Stimulated activated CD8-positive, alpha-beta memory T cell treated with anti-CD3 and anti-CD28 coated beads, Interleukin-4, amount 100 ng/mL, for 4 hours (primary cell): ENCODE results near the gene PRIMPOL.
"Not testable (repeated sequence)": the region's sequence is repeated elsewhere in the genome, so short reads cannot be mapped to it uniquely, and the experiment has no call there.

Source experiments
- DNase-seq, 2 donors: peaks; one replicate each; pipeline ENCODE4 v3.0.0-alpha.2; 2020; ENCODE audit warnings: low read depth in 2 of 2, low spot score in 1 of 2

PRIMPOL gene

DNA sequence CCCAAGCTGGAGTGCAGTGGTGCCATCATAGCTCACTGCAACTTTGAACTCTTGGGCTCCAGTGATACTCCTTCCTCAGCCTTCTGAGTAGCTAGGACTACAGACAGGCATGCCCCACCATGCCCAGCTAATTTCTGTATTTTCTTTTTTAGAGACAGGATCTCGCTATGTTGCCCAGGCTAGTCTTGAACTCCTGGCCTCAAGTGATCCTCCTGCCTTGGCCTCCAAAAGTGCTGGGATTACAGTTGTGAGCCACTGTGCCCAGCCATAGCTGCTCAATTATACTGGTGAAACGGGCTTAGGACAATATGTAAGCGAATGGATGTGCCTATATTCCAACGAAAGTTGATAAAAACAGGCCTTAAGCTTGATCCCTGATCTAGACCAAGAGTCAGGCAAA is 13.4 kb upstream of the PRIMPOL start:
- no peak for DNase-seq

DNA sequence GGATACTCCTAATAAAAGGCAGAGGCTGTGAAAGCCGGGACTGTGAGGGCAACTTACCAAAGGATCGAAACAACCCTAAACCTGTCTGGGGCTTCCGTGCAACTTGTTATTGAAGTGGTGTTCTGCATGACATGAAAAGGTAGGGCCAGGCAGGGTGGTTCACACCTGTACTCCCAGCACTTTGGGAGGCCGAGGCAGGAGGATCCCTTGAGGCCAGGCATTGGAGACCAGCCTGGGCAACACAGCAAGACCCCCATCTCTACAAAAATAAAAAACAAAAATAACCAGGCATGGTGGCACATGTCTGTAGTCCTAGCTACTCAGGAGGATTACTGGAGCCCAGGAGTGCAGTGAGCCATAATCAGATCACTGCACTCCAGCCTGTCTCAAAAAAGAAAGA is 12.6 kb upstream of the PRIMPOL start:
- no peak for DNase-seq

DNA sequence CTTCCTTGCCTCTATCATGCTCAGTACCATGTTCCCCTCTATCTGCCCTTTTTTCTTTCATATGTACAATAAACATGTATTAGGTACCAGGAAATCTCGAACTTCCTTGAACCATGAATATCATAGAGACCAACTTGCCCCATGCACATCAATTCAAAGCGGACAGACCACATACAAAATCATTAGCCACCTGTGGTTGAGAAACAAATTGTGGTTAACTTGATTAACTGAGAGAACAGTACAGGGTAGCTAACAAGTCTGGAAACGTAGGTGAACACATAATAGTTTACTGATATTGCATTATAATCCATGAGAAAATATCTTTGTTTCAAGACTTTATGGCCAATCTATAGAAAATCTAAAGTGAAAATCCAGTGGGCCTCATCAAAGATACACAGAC is 8.5 kb upstream of the PRIMPOL start:
- no peak for DNase-seq

DNA sequence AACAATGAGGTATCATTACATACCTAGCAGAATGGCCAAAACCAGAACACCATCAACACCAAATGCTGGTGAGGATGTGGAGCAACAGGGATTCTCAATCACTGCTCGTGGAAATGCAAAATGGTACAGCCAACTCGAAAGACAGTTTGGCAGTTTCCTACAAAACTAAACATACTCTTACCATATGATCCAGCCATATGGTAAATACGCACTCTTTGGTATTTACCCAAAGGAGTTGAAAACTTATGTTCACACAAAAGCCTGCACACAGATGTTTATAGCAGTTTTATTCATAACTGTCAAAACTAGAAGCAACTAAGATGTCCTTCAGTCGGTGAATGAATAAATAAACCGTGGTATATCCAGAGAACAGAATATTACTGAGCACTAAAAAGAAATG is 8.1 kb upstream of the PRIMPOL start:
- no peak for DNase-seq

DNA sequence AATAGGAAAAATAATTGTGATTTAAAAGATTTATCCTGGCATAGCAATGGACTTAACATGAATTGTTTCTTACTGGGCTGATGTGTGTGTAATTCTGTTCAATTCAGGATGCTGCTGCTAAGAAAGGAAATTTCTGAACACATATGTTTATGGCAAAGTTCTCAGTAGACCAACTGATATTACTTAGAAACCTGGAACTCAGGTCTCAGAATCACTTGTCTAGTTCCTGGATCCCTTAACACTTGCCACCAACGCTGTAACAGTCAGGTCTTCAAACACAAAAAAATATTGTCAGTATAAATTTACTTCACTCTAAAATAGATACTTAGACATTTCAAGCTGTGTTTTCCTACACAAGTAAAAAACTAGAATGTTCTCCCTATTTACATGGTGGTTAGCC is 5.8 kb upstream of the PRIMPOL start:
- DNase-seq: no peak

DNA sequence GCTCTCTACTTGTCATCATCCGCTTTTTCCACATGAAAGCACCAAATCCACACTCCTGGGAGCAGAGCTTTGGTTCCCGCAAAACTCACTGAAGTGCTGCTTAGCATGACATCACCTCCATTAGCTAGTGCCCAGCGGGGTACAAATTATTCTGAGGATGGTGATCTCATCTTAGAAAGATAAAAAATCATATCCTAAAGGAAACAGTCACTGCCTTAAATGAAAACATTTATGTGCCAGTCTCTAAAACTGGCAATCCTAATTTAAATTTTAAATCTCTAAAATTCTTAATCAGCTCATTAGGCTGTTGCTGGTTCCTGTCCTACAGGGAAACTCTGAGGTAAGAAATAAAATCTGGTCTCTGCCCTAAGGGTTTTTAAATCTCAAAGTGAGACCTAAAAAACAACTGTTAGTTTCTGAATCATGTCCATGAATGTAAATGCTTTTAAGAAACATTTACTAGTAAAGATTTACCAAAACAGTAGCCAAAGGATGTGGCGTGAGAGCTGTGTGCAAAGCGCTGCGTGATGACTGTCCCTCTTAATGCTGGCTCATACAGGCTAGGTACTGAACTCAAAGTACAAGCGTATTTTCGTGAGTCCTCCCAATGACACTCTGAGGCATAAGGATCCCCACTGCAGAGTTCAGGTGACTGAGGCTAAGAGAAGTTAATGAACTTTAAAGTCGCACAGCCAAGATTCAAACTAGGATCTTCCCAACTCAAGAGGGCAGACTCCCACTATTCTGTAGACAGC is 4.8 kb upstream of the PRIMPOL start:
- no peak for DNase-seq

DNA sequence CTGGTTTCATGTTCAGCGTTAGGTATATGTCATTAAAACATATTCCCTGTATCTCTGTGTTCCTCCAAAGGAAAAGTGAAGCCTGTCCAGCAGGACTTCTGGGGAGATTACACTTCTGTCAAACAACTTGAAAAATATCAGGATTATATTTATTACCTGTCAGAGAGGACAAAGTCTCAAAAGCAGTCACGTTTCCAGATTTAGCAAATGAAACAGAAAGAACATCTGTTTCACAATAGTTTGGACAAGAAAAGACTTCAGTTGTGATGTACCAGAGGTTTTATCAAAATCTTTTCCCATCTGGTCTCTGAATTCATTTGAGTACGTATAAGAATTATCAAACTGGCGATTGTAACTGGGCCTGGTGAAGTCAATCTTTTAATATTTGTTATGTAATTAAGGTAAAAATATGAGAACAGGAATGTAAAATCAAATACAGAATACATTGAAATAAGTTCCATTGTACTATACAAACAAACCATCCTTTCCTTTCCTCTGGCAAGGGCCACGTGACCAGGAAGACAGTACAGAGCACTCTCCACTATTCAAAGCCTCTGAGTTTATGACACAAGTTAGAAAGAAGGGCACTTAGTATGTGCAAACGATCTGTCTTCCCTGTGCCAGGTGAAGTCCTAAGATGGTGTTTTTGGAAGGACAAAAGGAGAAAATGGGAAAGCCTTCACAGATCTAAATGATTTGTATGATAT is 3.5 kb upstream of the PRIMPOL start:
- DNase-seq: no peak

DNA sequence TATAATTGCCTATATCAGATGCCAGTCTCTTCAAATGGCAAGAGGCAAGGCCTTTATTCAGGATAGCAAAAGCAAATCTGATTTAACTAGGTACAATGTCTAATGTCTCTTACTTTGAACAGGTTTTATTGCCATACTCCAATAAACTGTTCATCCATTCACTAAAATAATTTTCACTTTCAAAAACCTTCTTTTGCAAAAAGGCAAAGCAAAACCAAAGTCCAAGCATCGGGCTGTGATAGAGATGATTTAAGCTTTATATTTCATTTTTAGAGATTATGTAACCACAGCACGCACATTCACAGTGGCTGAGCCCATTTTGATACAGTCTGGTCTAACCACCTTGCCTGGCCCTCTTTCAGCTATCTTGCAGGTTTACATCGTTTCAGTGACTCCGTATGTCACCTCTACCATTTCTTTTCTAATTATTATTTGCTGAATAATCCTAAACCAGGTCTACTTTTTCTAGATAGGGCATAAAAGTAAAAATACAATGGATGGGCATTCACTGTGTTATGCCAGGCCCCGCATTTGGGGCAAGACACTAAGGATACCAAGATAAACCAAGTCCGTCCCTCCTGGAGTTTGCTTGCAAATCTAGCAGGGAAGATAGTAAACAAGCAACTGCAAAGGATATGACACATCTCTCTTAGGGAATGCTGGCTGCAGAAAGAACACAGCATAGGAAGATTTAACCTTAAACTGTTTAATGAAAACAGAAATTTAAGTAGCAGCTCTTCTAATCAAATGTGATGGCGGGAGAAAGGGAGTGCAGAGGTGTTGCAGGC is 2.1 kb upstream of the PRIMPOL start:
- DNase-seq: no peak

DNA sequence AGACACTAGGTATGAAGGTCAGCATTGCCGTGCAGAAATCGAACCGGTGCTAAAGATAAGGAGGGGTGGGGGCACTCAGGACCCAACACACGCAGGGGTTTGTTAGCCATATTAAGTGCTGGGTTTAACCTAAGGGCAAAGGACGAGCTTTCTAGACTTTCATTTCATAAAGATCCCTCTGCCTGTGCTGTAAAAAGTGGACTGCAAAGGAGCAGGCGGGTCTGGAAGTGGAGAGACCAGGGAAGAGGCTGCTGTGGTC is 1.6 kb upstream of the PRIMPOL start:
- no peak for DNase-seq

DNA sequence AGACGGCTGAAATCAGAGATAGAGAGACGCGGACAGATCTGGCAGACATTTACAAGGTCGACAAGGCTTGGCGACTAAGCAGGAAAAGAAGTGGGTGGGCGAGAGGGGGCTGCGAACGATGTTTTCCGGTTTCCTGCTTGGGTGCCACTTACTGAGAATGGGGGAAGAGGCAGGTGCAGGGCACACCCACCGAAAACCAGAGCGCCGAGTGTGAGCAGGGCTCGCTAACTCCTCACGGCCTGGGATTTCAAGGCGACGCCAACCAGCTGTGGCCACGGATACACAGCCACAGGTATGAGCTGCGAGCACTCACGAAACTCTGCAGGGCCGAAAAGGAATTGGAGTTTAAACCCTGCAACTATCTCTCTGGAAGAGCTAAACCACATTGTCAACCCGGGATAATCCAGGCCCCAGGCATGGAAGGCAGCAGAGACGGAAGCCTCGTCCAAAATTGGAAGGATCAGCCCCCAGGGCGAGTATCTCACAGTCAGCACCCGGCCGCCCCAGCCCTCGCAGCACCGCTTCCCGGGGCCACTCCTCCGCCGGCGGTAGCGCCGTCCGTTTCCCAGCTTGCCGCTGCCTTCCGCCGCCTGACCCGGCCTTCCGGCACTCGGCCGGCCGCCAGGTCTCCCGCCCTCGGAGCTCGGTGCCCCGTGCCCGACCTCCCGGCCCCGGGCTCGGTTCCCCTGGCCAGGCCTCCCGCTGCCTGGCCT is 1.1 kb upstream of the PRIMPOL start:
- DNase-seq: peak in 1 of 2 donors; percentile 26

DNA sequence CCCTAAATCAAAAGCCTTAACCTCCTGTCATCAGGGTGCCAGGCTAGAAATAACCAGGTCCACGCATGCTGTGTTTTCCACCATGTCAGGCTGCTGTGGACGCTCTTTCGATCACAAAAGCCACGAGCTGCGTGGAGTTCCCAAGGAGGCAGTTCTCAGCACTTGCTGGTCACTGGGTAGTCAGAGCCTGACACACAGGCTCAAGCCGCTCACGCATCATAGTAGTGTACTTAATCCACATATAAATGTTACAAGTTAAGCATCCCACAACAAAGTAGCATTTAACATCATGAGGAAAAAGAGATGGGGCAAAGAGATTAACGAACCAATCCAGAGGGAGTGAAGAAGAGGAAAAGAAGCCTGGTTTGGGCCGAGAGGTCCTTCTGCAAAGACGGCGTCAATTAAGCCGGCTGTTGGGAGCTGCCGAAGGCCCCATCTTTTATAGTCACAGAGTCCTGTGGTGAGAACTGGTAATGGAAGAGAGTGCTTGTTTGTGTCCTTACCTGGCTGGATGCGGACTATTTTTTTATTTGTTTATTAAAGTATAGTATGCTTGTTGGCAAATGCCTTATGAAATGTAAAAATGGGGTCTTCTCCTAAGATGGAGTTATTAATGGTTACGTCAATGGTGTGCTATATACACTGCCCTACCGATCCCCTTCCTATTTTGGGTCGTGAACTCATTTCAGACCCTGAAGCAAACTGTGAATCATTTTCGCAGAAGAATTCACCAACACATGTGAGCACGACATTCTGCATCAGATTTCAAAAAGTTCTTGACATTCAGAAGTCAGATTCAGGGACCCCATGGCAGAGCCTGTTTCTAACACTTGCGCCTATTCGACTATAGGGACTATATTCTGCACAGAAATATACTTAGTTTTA is 675 bp downstream of the PRIMPOL start:
- DNase-seq: no peak

DNA sequence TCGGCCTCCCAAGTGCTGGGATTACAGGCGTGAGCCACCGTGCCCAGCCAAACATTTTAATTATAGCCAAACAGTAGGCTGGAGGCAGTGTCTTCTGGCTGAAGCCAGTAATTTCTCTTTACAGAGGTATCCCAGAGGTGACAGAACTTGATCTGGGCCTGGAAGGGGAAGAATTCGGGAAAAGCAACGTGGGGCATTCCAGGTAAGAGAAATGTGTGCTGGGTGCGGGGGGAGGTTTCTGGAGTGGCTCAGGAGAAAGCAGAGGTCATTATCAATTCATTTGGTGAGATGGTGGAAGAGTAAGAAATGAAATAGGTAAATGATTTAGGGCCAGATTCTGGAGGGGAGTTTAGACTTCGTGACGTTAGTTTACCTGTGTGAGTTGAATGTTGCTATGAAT is 2.4 kb downstream of the PRIMPOL start:
- DNase-seq: no peak

DNA sequence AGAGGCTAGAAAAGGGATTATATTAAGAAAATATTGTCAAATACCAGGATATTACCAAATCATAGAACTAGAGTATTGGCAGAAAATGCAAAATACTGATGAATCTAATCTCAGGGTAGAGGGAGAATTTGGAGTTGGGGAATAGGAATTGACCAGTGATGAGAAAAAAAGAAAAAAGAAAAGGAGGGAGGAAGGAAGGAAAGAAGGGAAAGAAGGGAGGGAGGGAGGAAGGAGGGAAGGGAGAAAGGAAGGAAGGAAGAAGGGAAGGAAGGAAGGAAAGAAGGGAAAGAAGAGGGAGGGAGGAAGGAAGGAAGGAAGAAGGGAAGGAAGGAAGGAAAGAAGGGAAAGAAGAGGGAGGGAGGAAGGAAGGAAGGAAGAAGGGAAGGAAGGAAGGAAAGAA is 3.1 kb downstream of the PRIMPOL start:
- DNase-seq: not testable (repeated sequence)

DNA sequence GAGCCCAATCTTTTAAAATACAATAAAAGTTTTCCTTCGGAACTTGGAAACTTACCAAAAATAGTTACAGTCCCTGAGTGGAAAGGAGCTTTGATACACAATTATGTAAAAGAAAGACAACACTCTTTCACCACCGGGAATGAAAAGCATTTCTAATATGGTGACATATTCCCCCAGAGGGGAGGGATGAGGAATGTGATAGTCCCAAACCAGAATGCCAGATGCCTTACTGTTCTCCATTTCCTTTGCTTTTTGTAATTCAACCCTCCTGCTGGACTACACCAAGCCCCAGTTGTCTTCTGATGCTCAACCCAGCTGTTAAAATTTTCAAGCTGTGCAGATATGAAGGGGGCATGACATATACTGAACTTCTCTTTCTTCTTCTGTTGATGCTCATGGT is 4.1 kb downstream of the PRIMPOL start:
- DNase-seq: no peak

DNA sequence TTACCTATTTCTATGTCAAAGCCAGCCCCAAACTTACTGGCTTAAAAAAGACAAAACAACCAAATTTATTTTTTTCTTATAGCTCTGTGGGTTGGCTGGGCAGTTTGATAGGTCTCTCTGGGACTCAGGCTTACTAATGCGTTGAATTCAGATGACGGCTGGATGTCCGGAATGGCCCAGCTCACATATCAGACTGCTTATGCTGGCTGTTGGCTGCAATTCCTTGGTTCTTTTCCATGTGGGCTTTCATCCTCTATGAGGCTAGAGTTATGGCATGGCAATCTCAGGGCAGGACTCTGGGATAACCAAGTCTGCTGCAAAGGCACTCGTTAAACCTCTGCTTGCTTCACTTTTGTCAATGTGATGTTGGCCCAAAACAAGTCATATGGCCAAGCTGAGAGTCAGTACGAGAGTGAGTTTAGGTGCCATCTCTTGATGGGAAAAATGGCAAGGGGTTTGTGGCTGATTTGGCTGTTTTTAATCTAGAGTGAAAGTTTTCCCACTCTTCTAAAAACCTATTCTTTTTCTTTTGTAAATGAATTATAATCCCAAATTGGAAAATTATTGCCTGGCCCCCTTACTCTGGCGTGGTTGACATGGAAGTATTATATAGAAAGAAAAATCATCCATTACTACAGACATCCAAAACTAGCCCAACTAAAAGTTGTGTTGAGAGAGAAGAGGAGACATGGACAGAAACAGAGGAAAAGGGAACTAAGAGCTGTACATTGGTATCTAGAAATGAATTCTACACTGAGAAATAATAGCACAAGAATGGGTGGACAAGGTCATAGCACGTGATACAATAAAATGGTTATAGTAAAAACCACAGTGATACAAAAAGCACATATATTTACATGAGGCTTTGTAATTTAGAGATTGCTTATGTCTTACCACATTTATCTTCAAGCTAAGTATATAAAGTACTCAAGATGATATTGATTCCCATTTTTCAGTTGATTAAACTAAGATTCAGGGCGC is 6.6 kb downstream of the PRIMPOL start:
- no peak for DNase-seq

DNA sequence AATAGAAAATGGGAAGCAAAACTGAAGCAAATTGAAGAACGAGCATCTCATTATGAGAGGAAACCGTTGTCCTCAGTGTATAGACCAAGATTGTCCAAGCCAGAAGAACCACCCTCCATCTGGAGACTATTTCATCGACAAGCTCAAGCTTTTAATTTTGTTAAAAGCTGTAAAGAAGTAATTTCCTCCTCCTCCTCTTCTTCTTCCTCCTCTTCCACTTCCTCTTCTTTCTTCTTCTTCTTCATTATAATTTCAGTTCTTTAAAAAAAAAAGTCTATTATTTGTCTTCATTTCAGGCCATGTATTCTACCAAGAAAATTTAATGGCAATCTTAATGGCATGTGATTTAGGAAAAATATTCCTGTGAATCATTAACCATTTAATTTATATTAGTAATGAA is 7.6 kb downstream of the PRIMPOL start:
- no peak for DNase-seq

DNA sequence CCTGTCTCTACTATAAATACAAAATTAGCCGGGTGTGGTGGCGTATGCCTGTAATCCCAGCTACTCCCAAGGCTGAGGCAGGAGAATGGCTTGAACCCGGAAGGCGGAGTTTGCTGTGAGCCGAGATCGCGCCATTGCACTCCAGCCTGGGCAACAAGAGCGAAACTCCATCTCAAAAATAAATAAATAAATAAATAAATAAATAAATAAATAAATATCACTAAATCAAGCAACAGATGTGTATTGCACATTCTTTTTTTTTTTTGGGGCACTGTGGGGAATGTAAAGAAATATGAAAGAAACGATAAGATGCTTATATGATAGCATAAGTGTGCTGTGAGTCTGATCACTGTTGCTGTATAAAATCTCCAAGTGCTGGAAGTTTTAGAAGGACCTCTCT is 8.3 kb downstream of the PRIMPOL start:
- DNase-seq: not testable (repeated sequence)

DNA sequence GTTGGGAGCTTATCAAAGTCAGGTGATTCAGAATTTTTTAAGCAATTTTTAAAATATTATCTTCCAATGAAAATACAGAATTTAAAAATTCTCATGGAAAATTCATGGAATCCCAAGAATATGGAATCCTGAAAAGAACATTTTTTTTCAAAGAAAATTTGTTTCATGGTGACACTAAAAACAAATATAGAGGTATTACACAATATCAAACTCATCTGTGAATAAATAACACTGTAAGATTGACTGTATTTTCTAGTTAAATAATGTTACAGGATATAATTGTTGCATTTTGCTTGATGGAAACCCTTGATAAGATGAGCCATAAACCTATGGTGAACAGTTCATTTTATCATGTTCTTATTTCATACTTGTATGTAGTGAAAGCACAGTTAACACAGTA is 11.4 kb downstream of the PRIMPOL start:
- DNase-seq: no peak

DNA sequence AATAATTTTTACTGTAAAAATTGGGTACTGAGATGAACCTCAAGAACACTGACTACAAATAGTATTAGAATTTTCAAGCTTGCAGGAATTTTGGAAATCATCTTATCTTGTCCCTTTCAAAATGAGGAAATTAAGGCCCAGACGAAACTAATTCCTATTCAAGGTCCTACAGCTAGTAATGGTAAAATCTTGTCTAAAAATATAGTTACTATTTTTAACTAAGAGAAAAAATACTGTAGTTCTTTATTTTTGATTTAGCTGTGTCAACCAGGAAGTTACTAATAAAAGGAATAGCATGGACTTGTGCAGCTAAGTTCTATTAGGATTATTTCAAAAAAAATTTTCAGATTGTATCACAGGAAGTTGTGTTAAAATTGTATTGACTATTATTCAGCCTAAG is 12.7 kb downstream of the PRIMPOL start:
- DNase-seq: no peak
